Measurements from ENCODE around the gene ITM2C.

The ITM2C gene

GRCh38 chr2:230873661-230874401, 9.1 kb downstream of the ITM2C start:
- DNase-seq (ENCODE audit: low spot score), result no peak

- no peak for DNase-seq (ENCODE audit: low spot score)
These were observed 9.7 kb downstream of the ITM2C start for GRCh38 chr2:230874456-230874855.

DNA sequence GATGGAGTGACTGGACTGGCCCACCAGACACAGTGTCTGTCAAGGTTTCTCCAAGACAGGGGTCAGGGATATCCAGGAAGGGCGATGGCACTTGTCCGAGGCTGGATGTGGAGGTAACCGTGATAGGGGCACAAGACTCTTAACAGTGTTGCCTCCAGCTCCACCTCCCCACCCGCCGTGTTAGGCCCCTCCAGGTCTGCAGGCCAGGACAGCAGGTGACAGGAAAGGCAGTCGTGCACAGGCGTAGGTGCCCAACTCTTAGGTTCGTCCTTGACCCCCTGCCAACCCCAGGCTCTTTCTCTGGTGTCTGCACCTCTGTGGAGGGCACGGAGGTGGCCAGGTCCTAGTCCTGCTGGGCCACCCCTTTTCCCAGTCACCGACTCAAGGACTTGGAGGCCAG, 10.1 kb downstream of the ITM2C start:
- no peak for DNase-seq (ENCODE audit: low spot score)

DNA sequence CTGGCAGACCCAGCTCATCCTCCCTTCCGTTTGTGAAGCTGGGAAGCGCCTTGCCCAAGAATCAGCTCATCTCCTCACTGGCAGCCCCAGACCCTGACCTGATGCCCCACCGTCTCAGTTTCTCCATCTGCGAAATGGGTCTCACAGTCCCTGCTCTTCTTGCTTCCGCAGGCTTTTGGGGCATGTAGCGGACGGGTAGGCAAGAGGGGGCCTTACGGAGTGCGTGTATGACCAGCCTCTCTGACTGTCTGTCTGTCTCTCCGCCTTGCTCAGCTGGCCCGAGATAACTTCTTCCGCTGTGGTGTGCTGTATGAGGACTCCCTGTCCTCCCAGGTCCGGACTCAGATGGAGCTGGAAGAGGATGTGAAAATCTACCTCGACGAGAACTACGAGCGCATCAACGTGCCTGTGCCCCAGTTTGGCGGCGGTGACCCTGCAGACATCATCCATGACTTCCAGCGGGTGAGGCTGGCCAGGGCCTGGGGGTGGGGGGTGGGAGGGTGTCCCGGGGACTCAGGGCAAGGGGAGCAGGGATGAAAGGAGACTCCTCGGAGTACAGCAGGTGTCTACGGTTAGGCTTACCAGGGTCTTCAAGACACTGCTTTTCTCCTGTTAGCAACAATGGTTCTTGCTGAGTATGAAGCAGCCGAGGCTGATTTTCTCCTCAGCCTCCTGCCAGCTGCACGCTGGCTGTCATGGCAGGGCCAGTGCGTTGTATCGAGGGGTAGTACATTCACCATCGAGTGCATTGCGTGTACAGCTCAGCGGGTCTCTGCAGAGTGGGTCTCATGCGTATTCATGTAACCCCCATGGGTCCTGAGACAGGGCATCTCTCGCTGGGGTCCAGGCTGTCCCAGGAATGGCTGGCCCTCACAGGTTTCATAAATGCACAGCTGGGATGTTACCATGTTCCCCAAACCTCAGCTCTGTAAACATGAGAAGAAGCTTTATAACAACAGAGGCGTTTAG, 10.9 kb downstream of the ITM2C start:
- no peak for DNase-seq (ENCODE audit: low spot score)

DNA sequence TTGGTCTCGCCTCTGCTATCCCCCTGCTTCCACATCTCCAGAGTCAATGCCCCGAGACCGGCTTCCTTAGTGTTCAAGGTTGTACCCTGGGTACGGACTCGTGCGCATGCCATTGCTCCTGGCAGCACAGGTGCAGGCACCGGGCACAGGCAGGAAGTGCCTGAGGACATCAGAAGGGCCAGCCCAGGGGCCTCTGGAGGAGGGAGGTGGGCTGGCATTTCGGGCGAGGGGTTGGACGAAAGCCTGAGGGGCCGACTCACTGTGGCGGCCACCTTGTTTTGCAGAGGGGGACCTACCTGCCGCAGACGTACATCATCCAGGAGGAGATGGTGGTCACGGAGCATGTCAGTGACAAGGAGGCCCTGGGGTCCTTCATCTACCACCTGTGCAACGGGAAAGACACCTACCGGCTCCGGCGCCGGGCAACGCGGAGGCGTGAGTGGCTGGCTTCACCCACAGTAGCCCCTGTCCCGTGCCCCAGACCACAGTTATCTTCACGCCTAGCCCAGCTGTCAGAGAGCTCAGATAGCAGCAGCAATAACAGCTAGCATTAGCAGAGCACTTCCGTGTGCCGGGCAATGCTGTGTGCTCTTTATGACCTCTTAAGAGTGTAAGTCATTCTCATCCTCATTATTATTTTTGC, 12.5 kb downstream of the ITM2C start:
- DNase-seq (ENCODE audit: low spot score), result no peak

DNA sequence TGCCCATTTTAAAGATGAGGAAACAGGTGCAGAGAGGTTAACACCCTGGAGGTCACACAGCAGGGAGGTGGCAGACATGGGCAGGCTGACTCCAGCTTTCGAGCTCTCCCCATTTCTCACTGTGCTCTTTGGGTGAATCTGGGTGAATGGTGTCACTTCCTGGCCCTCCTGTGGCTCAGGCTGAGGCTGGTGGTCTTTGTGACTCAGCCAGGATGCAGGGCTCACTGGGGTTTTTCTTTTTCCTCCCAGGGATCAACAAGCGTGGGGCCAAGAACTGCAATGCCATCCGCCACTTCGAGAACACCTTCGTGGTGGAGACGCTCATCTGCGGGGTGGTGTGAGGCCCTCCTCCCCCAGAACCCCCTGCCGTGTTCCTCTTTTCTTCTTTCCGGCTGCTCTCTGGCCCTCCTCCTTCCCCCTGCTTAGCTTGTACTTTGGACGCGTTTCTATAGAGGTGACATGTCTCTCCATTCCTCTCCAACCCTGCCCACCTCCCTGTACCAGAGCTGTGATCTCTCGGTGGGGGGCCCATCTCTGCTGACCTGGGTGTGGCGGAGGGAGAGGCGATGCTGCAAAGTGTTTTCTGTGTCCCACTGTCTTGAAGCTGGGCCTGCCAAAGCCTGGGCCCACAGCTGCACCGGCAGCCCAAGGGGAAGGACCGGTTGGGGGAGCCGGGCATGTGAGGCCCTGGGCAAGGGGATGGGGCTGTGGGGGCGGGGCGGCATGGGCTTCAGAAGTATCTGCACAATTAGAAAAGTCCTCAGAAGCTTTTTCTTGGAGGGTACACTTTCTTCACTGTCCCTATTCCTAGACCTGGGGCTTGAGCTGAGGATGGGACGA, 13.2 kb downstream of the ITM2C start:
- no peak for DNase-seq (ENCODE audit: low spot score)

GRCh38 chr2:230878599-230879188, 14.0 kb downstream of the ITM2C start:
- no peak for DNase-seq (ENCODE audit: low spot score)

DNA sequence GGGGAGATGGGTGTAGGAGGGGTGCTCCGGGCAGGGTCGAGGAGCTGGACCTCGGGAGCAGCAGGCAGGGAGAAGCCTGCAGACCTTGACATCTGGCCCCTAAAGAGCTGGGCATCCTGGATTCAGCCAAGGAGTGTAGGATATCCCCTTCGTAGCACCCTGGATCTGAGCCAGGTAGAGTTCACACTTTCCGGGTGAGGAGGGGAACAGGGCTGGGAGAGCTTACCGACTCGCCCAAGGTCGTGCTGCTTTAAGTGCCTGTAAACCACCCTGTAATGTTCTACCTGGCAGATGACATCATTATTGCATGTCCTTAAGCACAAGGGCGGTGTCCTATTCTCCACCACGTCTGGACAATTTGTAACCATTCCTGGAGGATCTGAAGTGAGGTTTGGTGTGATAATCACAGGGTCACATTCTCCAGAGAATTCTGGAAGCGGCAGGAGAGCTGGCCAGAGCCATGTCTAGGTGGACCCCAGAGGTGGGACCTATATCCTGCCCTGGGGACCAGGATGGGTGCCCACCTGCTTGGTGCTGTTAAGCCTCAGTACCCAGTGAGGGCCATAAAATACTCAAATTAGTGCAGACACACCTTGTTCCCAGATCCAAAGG, 14.6 kb downstream of the ITM2C start:
- DNase-seq (ENCODE audit: low spot score), result no peak

DNA sequence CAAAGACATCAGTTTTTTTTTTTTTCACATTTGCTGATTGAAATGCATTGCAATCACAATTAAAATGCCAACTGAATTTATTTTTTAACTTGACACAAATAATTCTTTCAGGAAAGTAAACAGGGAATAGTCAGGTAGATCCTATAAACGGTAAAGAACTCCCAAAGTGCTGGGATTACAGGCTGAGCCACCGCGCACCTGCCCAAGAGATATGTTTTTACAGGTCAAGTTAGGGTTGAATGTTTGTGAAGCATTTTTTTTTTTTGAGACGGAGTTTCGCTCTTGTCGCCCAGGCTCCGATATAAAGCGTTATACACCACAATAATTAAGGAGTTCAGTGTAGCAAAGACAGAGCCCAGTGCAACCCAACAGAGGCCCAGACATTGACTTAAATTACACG, 15.1 kb downstream of the ITM2C start:
- DNase-seq (ENCODE audit: low spot score), result no peak

DNA sequence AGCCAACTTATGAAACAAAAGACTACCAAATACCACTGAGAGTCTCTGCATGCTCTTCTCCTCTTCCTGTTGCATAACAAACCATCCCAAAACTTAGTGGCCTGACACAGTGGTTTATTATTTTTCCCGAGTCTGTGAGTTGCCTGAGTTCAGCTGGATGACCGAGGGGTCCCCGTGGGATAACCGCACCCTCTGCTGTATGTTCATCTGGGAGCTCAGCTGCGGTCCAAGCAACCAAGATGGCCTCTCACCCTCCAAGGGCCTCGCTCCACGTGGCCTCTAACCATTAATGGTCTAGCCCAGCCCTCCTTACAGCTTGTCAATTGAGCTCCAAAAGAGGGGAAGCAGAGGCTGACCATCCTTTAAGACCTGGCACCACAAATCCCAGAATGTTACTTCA, 17.1 kb downstream of the ITM2C start:
- no peak for DNase-seq (ENCODE audit: low spot score)

- DNase-seq (ENCODE audit: low spot score), result no peak
These were observed 20.9 kb downstream of the ITM2C start for GRCh38 chr2:230885463-230886130.

GRCh38 chr2:230886206-230886605, 21.5 kb downstream of the ITM2C start:
- no peak for DNase-seq (ENCODE audit: low spot score)

DNA sequence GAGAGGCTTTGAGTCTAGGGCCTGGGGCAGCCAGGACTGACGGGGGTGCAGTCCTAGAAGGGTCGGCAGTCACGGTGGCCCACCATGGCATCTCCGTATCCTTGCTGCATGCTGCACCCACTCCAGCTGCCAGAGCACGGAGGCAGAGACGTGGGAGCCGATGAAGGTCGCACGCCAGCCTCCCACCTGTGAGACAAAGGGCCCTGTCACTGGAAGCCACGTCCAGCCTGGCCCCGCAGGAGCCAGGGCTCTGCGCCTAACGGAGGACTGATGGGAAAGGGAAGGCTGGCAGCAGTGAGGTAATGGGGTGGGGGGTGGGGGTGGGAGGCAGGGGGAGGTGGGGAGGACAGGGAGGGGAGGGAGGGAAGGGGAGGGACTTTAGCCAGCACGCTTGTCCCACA, 21.9 kb downstream of the ITM2C start:
- DNase-seq (ENCODE audit: low spot score), result no peak

DNA sequence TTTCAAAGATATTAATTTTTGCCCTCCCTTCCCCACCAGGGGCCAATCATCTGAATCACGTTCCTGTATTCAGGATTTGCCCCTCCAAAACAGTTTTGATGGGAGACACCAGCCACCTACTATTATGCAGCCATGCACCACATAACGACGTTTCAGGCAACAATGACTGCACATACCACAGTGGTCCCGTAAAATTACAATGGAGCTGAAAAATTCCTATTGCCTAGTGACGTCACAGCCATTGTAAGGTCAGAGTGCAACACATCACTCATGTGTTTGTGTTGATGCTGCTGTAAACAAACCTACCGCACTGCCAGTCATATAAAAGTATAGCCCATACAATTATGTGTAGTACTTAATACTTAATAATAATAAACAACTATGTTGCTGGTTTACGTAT, 22.6 kb downstream of the ITM2C start:
- no peak for DNase-seq (ENCODE audit: low spot score)

DNA sequence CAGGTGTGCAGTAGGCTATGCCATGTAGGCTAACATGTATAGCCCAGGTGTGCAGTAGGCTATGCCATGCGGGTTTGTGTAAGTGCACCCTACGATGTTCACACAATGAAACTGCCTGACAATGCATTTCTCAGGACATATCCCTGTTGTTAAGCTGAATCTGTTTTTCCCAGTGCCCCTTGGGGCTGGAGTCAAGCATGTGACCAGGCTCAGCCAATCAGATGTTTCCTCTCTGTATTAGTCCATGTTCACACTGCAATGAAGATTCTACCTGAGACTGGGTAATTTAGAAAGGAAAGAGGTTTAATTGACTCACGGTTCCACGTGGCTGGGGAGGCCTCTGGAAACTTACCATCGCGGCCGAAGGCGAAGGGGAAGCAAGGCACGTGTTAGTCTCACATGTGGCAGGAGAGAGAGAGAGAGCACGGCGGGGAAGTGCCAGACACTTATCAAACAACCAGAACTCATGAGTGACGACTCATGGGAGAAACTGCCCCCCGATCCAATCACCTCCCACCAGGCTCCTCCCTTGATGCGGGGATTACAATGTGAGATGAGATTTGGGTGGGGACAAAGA, 24.2 kb downstream of the ITM2C start:
- no peak for DNase-seq (ENCODE audit: low spot score)

- no peak for DNase-seq (ENCODE audit: low spot score)
These were observed 25.3 kb downstream of the ITM2C start for GRCh38 chr2:230889911-230890601.

DNA sequence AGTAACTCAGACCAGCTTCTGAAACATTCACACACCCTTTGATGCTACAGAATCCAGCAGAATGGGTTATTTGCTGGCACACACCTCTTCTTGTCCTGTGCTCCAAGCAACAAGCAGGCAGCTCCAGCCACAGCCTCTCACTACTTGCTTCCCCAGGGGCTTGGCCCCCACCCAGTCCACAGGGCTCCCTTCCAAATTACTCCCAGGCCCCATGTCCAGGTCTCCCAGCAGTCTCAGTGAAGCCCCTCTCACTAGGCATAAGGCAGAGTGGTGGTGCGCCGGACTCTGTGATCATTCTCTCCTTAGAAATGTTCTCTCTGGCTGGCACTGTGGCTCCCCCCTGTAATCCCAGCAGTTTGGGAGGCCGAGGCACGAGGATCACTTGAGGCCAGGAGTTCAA, 25.9 kb downstream of the ITM2C start:
- no peak for DNase-seq (ENCODE audit: low spot score)

DNA sequence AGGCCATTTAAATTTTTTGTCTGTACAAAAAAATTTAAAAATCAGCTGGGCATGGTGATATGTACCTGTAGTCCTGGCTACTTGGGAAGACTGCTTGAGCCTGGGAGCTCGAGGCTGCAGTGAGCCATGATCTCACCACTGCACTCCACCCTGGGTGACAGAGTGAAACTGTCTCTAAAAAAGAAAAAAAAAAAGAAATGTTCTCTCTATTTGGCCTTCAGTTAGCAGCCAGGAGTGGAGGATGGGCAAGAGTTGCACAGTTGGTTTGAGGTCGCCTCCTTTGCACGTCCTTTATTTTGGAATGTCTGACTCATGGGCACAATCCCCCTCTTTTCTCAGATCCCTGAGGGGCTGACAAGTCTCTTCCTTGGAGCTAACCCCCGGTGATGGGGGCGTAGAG, 26.3 kb downstream of the ITM2C start:
- no peak for DNase-seq (ENCODE audit: low spot score)

GRCh38 chr2:230891509-230891908, 26.8 kb downstream of the ITM2C start:
- DNase-seq (ENCODE audit: low spot score), result no peak
